Skin epidermis (tissue), 12 donors: ENCODE measurements around the gene RAB25.

Experiments
- H3K27ac ChIP-seq, 21 experiments: fragments of 200-600 bp; sonication (generic) in 11 of 21; one replicate each; pipeline ENCODE4 v1.5.0; 2020; ENCODE audit warnings: mild to moderate bottlenecking in 3 of 21, inconsistent platforms in 2 of 21, moderate library complexity in 2 of 21
- H3K4me3 ChIP-seq, 7 experiments: fragments of 200-600 bp; sonication (generic) in 2 of 7; one replicate each; pipeline ENCODE4 v1.5.0; 2020; ENCODE audit warnings: inconsistent platforms in 2 of 7, mild to moderate bottlenecking in 2 of 7, moderate library complexity in 1 of 7

RAB25 gene

DNA sequence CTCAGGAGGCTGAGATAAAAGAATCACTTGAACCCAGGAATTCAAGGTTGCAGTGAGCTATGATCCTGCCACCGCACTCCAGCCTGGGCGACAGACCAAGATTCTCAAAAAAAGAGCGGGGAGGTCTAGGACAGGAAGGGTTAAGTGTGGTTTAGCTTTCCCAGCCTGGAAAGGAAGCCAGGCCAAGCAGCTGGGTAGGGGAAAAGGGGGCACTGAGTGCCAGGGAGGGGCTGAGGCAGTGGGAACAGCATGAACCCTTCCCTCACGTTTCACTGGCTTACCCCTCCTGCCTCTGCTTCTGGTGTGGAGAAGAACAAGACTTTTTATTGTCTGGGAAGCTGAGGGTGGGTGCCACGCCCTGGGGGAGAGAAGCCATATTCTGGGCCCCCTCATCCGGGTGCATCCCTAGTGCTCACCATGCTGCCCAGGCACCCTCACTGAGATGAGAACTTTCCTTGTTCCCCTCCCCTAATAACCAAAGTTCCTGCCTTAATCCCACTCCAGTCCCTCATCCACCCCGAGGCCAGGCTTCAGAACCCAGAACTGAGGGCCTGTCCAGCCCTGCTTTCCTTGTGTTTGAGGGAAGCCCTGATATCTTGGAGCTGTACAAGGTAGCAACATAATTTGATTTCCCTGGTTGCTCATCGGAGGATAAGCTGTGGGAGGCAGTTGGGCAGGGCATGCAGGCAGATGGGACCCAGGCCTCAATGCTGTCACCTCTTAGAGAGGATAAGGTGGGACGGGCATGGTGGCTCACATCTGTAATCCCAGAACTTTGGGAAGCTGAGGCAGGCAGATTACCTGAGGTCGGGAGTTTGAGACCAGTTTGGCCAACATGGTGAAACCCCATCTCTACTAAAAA lies 51.5 kb downstream of the RAB25 start:
- H3K27ac ChIP-seq = peak overlapping the region in 16 of 21 experiments; percentile 44 to 100 (median 98)

GRCh38 chr1:156113282-156113950 lies 52.5 kb downstream of the RAB25 start:
- H3K4me3 ChIP-seq = peak overlapping the region in 3 of 7 experiments; percentile 70 to 98 (median 97)

More for the DNA sequence above, 51.5 kb downstream of the RAB25 start:
- no peak overlapping the region for H3K4me3 ChIP-seq

GRCh38 chr1:156114101-156114918 lies 53.4 kb downstream of the RAB25 start, which contains the start of gene LMNA:
Gene LMNA, plus strand, starts transcription at chr1:156114711. Its CDS starts 208 bp downstream, at chr1:156114919.
- Histone ChIP-seq H3K4me3 (peak within 1 kb of the TSS; percentile 60 to 100 (median 97)), H3K27ac (peak within 1 kb of the TSS; percentile 88 to 100 (median 98))

More at GRCh38 chr1:156113282-156113950, 52.5 kb downstream of the RAB25 start:
- H3K27ac ChIP-seq = peak overlapping the region; percentile 54 to 100 (median 98)

DNA sequence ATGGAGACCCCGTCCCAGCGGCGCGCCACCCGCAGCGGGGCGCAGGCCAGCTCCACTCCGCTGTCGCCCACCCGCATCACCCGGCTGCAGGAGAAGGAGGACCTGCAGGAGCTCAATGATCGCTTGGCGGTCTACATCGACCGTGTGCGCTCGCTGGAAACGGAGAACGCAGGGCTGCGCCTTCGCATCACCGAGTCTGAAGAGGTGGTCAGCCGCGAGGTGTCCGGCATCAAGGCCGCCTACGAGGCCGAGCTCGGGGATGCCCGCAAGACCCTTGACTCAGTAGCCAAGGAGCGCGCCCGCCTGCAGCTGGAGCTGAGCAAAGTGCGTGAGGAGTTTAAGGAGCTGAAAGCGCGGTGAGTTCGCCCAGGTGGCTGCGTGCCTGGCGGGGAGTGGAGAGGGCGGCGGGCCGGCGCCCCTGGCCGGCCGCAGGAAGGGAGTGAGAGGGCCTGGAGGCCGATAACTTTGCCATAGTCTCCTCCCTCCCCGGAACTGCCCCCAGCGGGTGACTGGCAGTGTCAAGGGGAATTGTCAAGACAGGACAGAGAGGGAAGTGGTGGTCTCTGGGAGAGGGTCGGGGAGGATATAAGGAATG lies 54.1 kb downstream of the RAB25 start:
- Histone ChIP-seq H3K4me3 (peak overlapping the region; percentile 60 to 100 (median 97)), H3K27ac (peak overlapping the region; percentile 88 to 100 (median 98))

DNA sequence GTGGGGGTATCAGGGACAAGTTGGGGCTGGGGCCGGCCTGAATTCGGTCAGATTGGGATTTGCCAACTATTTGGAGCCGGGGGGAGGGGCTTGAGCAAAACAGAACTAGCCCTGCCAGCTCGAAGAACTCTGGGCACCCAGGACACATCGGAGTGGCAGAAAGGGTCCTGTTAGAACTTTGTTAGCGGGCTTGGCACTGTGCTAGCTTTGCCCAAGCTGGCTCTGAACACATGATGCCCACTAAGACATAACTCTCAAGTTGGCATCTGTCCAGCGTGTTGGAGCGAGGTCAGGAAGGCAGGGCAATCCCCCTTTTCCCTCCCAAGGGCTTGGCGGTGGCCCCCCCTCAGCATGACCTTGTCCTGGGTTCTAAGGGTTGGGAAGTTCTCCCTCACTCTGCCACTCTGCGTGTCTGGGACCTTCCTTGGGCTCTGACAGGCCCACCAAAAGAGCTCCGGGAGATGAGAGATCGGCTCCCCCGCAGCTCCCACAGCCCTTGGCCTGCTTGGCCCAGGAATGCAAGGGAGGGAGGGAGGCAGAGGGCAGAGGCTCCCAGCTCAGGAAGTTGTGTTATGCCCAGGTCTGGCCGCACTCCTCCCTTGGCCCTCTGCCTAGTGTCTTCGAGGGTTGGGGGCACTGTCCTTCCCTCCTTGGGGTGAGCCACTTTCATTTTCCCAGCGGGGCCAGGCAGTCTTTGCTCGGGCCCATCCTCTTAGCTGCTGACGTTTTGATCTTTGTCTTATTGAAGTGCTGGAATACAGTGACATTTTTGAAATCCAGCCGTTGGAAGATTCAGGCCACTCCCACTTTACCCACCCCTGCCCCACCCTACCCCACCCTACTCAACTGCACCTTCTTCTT lies 54.8 kb downstream of the RAB25 start:
- Histone ChIP-seq H3K27ac (peak overlapping the region; percentile 88 to 100 (median 98)), H3K4me3 (peak overlapping the region; percentile 60 to 100 (median 97))

DNA sequence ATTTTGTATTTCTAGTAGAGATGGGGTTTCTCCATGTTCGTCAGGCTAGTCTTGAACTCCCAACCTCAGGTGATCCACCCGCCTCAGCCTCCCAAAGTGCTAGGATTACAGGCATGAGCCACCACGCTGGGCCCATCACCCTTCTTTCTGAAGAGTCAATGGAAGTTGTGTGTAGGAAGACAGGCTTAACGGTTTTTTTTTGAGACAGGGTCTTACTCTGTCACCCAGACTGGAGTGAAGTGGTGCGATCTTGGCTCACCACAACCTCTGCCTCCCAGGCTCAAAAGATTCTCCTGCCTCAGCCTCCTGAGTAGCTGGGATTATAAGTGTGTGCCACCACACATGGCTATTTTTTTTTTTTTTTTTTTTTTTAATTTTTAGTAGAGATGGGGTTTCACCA lies 55.8 kb downstream of the RAB25 start:
- peak overlapping the region; percentile 60 to 100 (median 97) for H3K4me3 ChIP-seq

DNA sequence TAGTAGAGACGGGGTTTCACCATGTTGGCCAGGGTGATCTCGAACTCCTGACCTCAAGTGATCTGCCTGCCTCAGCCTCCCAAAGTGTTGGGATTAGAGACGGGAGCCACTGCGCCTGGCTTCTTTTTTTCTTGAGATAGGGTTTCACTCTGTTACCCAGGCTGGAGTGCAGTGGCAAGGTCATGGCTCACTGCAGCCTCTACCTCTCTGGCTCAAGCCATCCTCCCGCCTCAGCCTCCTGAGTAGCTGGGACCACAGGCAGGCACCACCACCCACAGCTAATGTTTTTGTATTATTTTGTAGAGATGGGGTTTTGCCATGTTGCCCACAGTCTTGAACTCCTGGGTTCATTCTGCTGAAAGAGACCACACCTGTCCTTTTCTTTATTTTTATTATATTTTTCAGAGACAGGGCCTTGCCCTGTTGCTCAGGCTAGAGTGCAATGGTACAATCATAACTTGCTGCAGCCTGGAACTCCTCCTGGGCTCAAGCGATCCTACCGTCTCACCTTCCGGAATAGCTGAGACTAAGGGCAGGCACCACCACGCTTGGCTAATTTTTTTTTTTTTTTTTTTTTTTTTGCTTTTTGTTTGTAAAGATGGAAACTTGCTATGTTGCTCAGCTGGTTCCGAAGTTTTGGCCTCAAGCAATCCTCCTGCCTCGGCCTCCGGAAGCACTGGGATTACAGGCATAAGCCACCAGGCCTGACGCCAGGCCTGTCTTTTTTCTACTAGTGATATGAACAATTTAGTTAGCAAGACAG lies 56.6 kb downstream of the RAB25 start:
- peak overlapping the region in 19 of 21 experiments; percentile 3 to 100 (median 98) for H3K27ac ChIP-seq
- peak overlapping the region; percentile 60 to 100 (median 97) for H3K4me3 ChIP-seq

More for the DNA sequence above, 55.8 kb downstream of the RAB25 start:
- peak overlapping the region in 20 of 21 experiments; percentile 88 to 100 (median 98) for H3K27ac ChIP-seq

DNA sequence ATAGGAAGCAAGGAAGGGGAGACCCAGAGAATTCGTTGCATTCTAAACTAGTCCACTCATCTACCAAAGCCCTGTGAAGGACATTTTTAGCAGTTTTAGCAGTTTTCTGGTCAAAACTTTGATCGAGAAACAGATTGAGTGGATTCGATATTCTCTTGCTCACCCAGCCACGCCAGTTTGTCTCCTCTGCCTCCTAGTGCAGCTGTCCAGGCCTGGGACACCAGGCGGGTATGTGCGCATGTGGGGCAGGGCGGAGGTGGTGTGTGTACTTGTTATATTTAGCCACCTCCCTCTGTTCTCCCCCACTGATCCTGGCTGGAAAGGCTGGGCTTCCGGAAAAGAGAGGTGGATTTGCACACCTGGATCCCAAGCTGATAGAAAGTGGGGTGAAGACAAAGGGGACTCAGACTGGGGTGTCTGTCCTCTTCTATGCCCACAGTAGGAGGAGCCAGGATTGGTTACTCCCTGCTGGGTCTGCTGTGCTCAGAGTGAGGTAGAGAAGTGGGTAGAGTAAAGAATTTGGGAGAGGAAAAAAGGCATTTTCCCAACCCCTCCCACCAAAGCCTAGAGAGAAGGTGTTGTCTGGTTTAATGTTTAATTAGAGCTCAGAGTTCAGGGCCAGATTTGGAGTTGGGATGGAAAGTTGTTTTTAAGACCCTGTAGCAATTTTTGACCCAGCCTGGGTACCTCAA lies 57.4 kb downstream of the RAB25 start:
- Histone ChIP-seq H3K4me3 (peak overlapping the region; percentile 60 to 100 (median 97)), H3K27ac (peak overlapping the region in 20 of 21 experiments; percentile 3 to 100 (median 98))

DNA sequence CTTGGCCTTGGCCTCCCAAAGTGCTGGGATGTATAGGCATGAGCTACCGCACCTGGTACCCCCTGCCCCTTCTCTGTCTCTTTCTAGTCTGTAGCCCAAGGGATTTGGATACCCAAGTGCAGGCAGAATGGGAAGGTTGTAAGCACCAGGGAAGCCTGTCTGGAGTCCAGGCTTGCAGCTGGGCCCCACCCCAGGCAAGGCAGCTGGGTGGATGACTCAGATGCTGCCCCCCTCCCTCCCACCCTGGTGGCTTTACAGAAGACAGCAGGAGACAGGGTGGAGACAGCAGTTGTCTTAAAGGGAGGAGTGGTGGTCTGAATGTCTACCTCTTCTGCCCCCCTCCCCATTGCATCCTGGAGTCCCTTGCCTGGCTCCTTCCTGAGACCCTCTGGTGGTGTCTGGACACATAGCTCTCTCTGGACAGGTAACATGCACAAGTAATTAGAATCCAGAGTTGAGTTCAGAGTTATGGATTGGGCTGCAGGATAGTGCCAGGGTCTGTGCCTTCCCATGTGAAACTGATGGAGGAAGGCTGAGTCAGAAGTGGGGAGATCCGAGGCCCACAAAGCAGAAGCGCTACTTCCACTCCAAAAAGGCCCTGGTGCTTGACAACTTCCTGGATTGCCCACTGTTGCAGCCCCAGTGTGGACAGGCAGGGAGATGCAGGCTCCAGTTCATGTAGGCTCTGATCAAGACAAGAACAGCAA lies 58.7 kb downstream of the RAB25 start:
- peak overlapping the region in 20 of 21 experiments; percentile 22 to 100 (median 98) for H3K27ac ChIP-seq
- peak overlapping the region; percentile 60 to 100 (median 97) for H3K4me3 ChIP-seq
